ENCODE data around the gene HMCN1.

Gene HMCN1

GRCh38 chr1:185803241-185803640, 69.0 kb downstream of the HMCN1 start:
- Histone ChIP-seq H3K36me3 (ENCODE audit: control insufficient read depth in 2 of 2, insufficient read depth in 2 of 2, low read length in 2 of 2) (no peaks in the 10 kb centered on the region), H3K4me3 (ENCODE audit: low read length in 2 of 2) (no peak overlapping the region), H3K4me1 (ENCODE audit: control insufficient read depth, insufficient read depth, low read length) (no peaks in the 10 kb centered on the region), H3K27me3 (ENCODE audit: control insufficient read depth in 1 of 2, insufficient read depth in 2 of 2, low read length in 2 of 2) (no peaks in the 10 kb centered on the region), H3K27ac (ENCODE audit: low read length) (no peak overlapping the region), H3K9me3 (ENCODE audit: control insufficient read depth in 2 of 2, low read length in 2 of 2) (peaks cover 0 to 10% of the 10 kb centered on the region in 2 donors), H3K9ac (ENCODE audit: low read length in 2 of 2) (no peak overlapping the region)

GRCh38 chr1:185804206-185804605, 70.0 kb downstream of the HMCN1 start:
- Histone ChIP-seq H3K36me3 (ENCODE audit: control insufficient read depth in 2 of 2, insufficient read depth in 2 of 2, low read length in 2 of 2) (no peaks in the 10 kb centered on the region), H3K27me3 (ENCODE audit: control insufficient read depth in 1 of 2, insufficient read depth in 2 of 2, low read length in 2 of 2) (no peaks in the 10 kb centered on the region), H3K4me3 (ENCODE audit: low read length in 2 of 2) (no peak overlapping the region), H3K9ac (ENCODE audit: low read length in 2 of 2) (no peak overlapping the region), H3K27ac (ENCODE audit: low read length) (no peak overlapping the region), H3K4me1 (ENCODE audit: control insufficient read depth, insufficient read depth, low read length) (no peaks in the 10 kb centered on the region), H3K9me3 (ENCODE audit: control insufficient read depth in 2 of 2, low read length in 2 of 2) (peaks cover 0 to 7% of the 10 kb centered on the region in 2 donors)

- Histone ChIP-seq H3K27ac (ENCODE audit: low read length) (no peak overlapping the region), H3K4me1 (ENCODE audit: control insufficient read depth, insufficient read depth, low read length) (no peaks in the 10 kb centered on the region), H3K9ac (ENCODE audit: low read length in 2 of 2) (no peak overlapping the region), H3K27me3 (ENCODE audit: control insufficient read depth in 1 of 2, insufficient read depth in 2 of 2, low read length in 2 of 2) (no peaks in the 10 kb centered on the region), H3K4me3 (ENCODE audit: low read length in 2 of 2) (no peak overlapping the region), H3K36me3 (ENCODE audit: control insufficient read depth in 2 of 2, insufficient read depth in 2 of 2, low read length in 2 of 2) (no peaks in the 10 kb centered on the region), H3K9me3 (ENCODE audit: control insufficient read depth in 2 of 2, low read length in 2 of 2) (peaks cover 0 to 3% of the 10 kb centered on the region in 2 donors)
Observed at GRCh38 chr1:185804608-185805007, 70.4 kb downstream of the HMCN1 start.

- Histone ChIP-seq H3K36me3 (ENCODE audit: control insufficient read depth in 2 of 2, insufficient read depth in 2 of 2, low read length in 2 of 2) (no peaks in the 10 kb centered on the region), H3K9me3 (ENCODE audit: control insufficient read depth in 2 of 2, low read length in 2 of 2) (no peaks in the 10 kb centered on the region), H3K27ac (ENCODE audit: low read length) (no peak overlapping the region), H3K4me3 (ENCODE audit: low read length in 2 of 2) (no peak overlapping the region), H3K9ac (ENCODE audit: low read length in 2 of 2) (no peak overlapping the region), H3K27me3 (ENCODE audit: control insufficient read depth in 1 of 2, insufficient read depth in 2 of 2, low read length in 2 of 2) (no peaks in the 10 kb centered on the region), H3K4me1 (ENCODE audit: control insufficient read depth, insufficient read depth, low read length) (no peaks in the 10 kb centered on the region)
Observed at GRCh38 chr1:185807275-185807674, 73.1 kb downstream of the HMCN1 start.

- H3K36me3 ChIP-seq (ENCODE audit: control insufficient read depth in 2 of 2, insufficient read depth in 2 of 2, low read length in 2 of 2) = no peaks in the 10 kb centered on the region
- no peaks in the 10 kb centered on the region for H3K4me1 ChIP-seq (ENCODE audit: control insufficient read depth, insufficient read depth, low read length)
- H3K9me3 ChIP-seq (ENCODE audit: control insufficient read depth in 2 of 2, low read length in 2 of 2) = no peaks in the 10 kb centered on the region
- H3K27ac ChIP-seq (ENCODE audit: low read length) = no peak overlapping the region
- no peaks in the 10 kb centered on the region for H3K27me3 ChIP-seq (ENCODE audit: control insufficient read depth in 1 of 2, insufficient read depth in 2 of 2, low read length in 2 of 2)
- H3K9ac ChIP-seq (ENCODE audit: low read length in 2 of 2) = no peak overlapping the region
- no peak overlapping the region for H3K4me3 ChIP-seq (ENCODE audit: low read length in 2 of 2)
Observed at GRCh38 chr1:185808631-185809030, 74.4 kb downstream of the HMCN1 start.

- no peaks in the 10 kb centered on the region for H3K27me3 ChIP-seq (ENCODE audit: control insufficient read depth in 1 of 2, insufficient read depth in 2 of 2, low read length in 2 of 2)
- H3K9me3 ChIP-seq (ENCODE audit: control insufficient read depth in 2 of 2, low read length in 2 of 2) = no peaks in the 10 kb centered on the region
- H3K9ac ChIP-seq (ENCODE audit: low read length in 2 of 2) = no peak overlapping the region
- no peak overlapping the region for H3K27ac ChIP-seq (ENCODE audit: low read length)
- H3K36me3 ChIP-seq (ENCODE audit: control insufficient read depth in 2 of 2, insufficient read depth in 2 of 2, low read length in 2 of 2) = no peaks in the 10 kb centered on the region
- H3K4me1 ChIP-seq (ENCODE audit: control insufficient read depth, insufficient read depth, low read length) = no peaks in the 10 kb centered on the region
- no peak overlapping the region for H3K4me3 ChIP-seq (ENCODE audit: low read length in 2 of 2)
Observed at GRCh38 chr1:185811073-185811709, 77.0 kb downstream of the HMCN1 start.

GRCh38 chr1:185812934-185813333, 78.7 kb downstream of the HMCN1 start:
- no peaks in the 10 kb centered on the region for H3K4me1 ChIP-seq (ENCODE audit: control insufficient read depth, insufficient read depth, low read length)
- H3K27me3 ChIP-seq (ENCODE audit: control insufficient read depth in 1 of 2, insufficient read depth in 2 of 2, low read length in 2 of 2) = no peaks in the 10 kb centered on the region
- H3K4me3 ChIP-seq (ENCODE audit: low read length in 2 of 2) = no peak overlapping the region
- H3K36me3 ChIP-seq (ENCODE audit: control insufficient read depth in 2 of 2, insufficient read depth in 2 of 2, low read length in 2 of 2) = no peaks in the 10 kb centered on the region
- no peak overlapping the region for H3K9ac ChIP-seq (ENCODE audit: low read length in 2 of 2)
- H3K9me3 ChIP-seq (ENCODE audit: control insufficient read depth in 2 of 2, low read length in 2 of 2) = no peaks in the 10 kb centered on the region
- H3K27ac ChIP-seq (ENCODE audit: low read length) = no peak overlapping the region

- Histone ChIP-seq H3K9me3 (ENCODE audit: control insufficient read depth in 2 of 2, low read length in 2 of 2) (no peaks in the 10 kb centered on the region), H3K27me3 (ENCODE audit: control insufficient read depth in 1 of 2, insufficient read depth in 2 of 2, low read length in 2 of 2) (no peaks in the 10 kb centered on the region), H3K36me3 (ENCODE audit: control insufficient read depth in 2 of 2, insufficient read depth in 2 of 2, low read length in 2 of 2) (no peaks in the 10 kb centered on the region), H3K27ac (ENCODE audit: low read length) (no peak overlapping the region), H3K4me3 (ENCODE audit: low read length in 2 of 2) (no peak overlapping the region), H3K9ac (ENCODE audit: low read length in 2 of 2) (no peak overlapping the region), H3K4me1 (ENCODE audit: control insufficient read depth, insufficient read depth, low read length) (no peaks in the 10 kb centered on the region)
Observed at GRCh38 chr1:185813401-185813979, 79.3 kb downstream of the HMCN1 start.

- no peak overlapping the region for H3K9ac ChIP-seq (ENCODE audit: low read length in 2 of 2)
- H3K36me3 ChIP-seq (ENCODE audit: control insufficient read depth in 2 of 2, insufficient read depth in 2 of 2, low read length in 2 of 2) = no peaks in the 10 kb centered on the region
- no peaks in the 10 kb centered on the region for H3K4me1 ChIP-seq (ENCODE audit: control insufficient read depth, insufficient read depth, low read length)
- H3K27me3 ChIP-seq (ENCODE audit: control insufficient read depth in 1 of 2, insufficient read depth in 2 of 2, low read length in 2 of 2) = no peaks in the 10 kb centered on the region
- no peak overlapping the region for H3K27ac ChIP-seq (ENCODE audit: low read length)
- H3K9me3 ChIP-seq (ENCODE audit: control insufficient read depth in 2 of 2, low read length in 2 of 2) = no peaks in the 10 kb centered on the region
- no peak overlapping the region for H3K4me3 ChIP-seq (ENCODE audit: low read length in 2 of 2)
Observed at GRCh38 chr1:185816460-185816859, 82.3 kb downstream of the HMCN1 start.

GRCh38 chr1:185819798-185820197, 85.6 kb downstream of the HMCN1 start:
- no peaks in the 10 kb centered on the region for H3K27me3 ChIP-seq (ENCODE audit: control insufficient read depth in 1 of 2, insufficient read depth in 2 of 2, low read length in 2 of 2)
- H3K36me3 ChIP-seq (ENCODE audit: control insufficient read depth in 2 of 2, insufficient read depth in 2 of 2, low read length in 2 of 2) = no peaks in the 10 kb centered on the region
- no peak overlapping the region for H3K27ac ChIP-seq (ENCODE audit: low read length)
- H3K4me1 ChIP-seq (ENCODE audit: control insufficient read depth, insufficient read depth, low read length) = no peaks in the 10 kb centered on the region
- peaks cover 0 to 3% of the 10 kb centered on the region in 2 donors for H3K9me3 ChIP-seq (ENCODE audit: control insufficient read depth in 2 of 2, low read length in 2 of 2)
- H3K4me3 ChIP-seq (ENCODE audit: low read length in 2 of 2) = no peak overlapping the region
- H3K9ac ChIP-seq (ENCODE audit: low read length in 2 of 2) = no peak overlapping the region

- no peaks in the 10 kb centered on the region for H3K4me1 ChIP-seq (ENCODE audit: control insufficient read depth, insufficient read depth, low read length)
- H3K27me3 ChIP-seq (ENCODE audit: control insufficient read depth in 1 of 2, insufficient read depth in 2 of 2, low read length in 2 of 2) = no peaks in the 10 kb centered on the region
- no peaks in the 10 kb centered on the region for H3K36me3 ChIP-seq (ENCODE audit: control insufficient read depth in 2 of 2, insufficient read depth in 2 of 2, low read length in 2 of 2)
- H3K4me3 ChIP-seq (ENCODE audit: low read length in 2 of 2) = no peak overlapping the region
- no peak overlapping the region for H3K27ac ChIP-seq (ENCODE audit: low read length)
- no peak overlapping the region for H3K9ac ChIP-seq (ENCODE audit: low read length in 2 of 2)
- H3K9me3 ChIP-seq (ENCODE audit: control insufficient read depth in 2 of 2, low read length in 2 of 2) = peaks cover 0 to 3% of the 10 kb centered on the region in 2 donors
Observed at GRCh38 chr1:185821612-185822385, 87.6 kb downstream of the HMCN1 start.

Measured in stomach smooth muscle (tissue), 2 donors.